Tibial nerve (tissue), 3 donors: ENCODE measurements around the gene RSRC1.

ENCODE experiments used
- CTCF ChIP-seq, 5 experiments: fragments of 200-600 bp in 3 of 5; fragments of 450-650 bp in 2 of 5; sonication (generic) in 3 of 5; IDR thresholded peaks; one replicate each; pipeline ENCODE4 v1.5.1; 2016 to 2019; ENCODE audit warnings: antibody characterized with exemption in 5 of 5, mild to moderate bottlenecking in 3 of 5, moderate library complexity in 2 of 5
- POLR2A ChIP-seq, 2 donors: fragments of 450-650 bp; IDR thresholded peaks; one replicate each; pipeline ENCODE4 v1.6.1; 2017; ENCODE audit warnings: antibody characterized with exemption in 2 of 2, mild to moderate bottlenecking in 2 of 2, moderate library complexity in 2 of 2

DNA sequence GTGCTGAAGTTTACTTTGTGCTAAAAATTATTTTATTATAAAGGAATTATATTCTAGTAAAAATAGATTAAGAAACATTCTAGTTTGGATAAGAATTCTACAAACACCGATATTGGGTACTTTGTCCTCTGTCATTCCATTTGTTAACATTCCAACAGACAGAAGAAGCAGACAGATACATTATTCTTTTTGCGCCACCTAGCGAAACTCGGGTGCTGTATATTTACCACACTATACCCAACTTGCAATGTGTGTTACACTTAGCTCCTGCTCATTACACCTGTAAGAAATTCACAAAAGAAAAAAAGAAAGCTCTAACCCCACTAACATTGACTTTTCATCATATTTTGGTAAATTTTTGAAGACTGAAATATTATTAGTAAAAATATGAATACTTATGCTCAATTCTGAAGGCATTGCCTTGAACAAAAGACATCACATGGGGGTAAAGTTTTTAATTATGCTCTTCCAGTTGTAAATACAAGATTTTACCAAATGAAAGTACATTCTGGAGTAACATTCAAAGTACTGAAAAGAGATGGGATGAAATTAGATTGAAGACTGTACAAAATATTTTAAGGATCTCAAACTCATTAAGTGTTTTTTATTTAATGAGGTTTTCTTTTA lies 324.6 kb downstream of the RSRC1 start:
- peak; percentile 59 to 76 (median 61) for TF ChIP-seq CTCF (IDR thresholded peaks at IDR 0.05)
- TF ChIP-seq POLR2A (IDR thresholded peaks at IDR 0.05): no peak
